ENCODE data around the gene DOCK2.

DOCK2 gene

DNA sequence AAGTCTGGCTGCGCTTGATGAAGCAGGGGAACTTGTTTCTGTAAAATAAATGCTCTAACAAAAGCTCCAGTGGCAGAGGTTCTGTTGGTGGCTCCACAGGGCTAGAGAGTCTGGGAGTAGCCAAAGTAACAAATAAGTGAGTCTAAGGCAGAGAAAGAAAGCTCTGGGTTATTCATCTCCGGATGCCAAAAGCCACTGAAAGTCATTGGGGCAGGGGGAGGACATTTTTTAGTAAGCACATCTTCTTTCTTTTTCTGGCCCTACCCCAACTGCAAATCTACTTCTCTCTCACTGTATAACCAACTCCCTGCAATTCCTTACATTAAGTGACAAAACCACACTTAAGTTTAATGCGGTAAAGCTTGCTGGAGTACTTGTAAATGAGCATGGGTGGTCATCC, 201.6 kb downstream of the DOCK2 start:
- DNase-seq (ENCODE audit: extremely low read depth, low read depth) = no peak

DNA sequence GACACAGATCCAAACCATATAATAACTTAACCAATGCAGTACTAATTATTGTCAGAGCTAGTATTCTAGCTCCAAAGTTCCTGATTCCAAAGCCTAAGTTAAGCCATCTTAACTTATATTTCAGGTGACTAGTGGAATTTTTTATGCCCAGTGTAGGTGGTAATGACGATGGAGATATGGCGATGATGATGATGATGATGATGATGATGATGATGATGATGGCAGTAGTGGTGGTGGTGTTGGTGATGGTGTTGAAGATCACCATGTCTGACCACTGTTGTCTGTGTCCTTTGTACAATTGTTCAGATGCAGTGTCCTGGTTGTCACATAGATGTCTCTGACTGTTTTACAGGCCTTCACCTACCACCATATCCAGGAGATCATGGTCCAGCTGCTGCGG, 203.3 kb downstream of the DOCK2 start:
- DNase-seq (ENCODE audit: extremely low read depth, low read depth) = no peak
- TF ChIP-seq, protein P1, sequence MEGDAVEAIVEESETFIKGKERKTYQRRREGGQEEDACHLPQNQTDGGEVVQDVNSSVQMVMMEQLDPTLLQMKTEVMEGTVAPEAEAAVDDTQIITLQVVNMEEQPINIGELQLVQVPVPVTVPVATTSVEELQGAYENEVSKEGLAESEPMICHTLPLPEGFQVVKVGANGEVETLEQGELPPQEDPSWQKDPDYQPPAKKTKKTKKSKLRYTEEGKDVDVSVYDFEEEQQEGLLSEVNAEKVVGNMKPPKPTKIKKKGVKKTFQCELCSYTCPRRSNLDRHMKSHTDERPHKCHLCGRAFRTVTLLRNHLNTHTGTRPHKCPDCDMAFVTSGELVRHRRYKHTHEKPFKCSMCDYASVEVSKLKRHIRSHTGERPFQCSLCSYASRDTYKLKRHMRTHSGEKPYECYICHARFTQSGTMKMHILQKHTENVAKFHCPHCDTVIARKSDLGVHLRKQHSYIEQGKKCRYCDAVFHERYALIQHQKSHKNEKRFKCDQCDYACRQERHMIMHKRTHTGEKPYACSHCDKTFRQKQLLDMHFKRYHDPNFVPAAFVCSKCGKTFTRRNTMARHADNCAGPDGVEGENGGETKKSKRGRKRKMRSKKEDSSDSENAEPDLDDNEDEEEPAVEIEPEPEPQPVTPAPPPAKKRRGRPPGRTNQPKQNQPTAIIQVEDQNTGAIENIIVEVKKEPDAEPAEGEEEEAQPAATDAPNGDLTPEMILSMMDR (IDR thresholded peaks at IDR 0.05; ENCODE audit: low read depth, low read length) = no peak

More for the DNA sequence above, 201.6 kb downstream of the DOCK2 start:
- TF ChIP-seq, protein P1 (IDR thresholded peaks at IDR 0.05; ENCODE audit: low read depth, low read length) = no peak

GRCh38 chr5:169842699-169843098, 205.6 kb downstream of the DOCK2 start:
- no peak for DNase-seq (ENCODE audit: extremely low read depth, low read depth)
- TF ChIP-seq, protein P1 (IDR thresholded peaks at IDR 0.05; ENCODE audit: low read depth, low read length) = no peak

DNA sequence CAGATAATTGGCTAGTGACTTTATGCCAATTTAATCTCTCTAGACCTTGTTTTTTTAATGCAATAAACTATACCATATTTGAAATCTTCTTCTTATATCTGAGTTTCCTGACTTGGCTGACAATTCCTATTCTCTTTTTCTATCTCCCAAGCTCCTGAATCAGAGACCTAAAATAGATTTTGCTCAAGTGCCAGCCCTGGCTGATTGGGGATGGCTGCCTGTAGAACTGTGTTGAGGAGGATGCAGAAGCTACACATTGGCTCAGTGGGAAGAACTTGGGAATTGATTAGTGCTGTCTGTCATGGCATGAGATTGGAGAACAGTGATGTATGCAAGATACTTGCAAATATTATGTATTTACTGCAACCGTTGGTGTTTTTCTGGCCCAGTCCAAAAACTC, 210.4 kb downstream of the DOCK2 start:
- DNase-seq (ENCODE audit: extremely low read depth, low read depth) = no peak
- TF ChIP-seq, protein P1 (IDR thresholded peaks at IDR 0.05; ENCODE audit: low read depth, low read length) = no peak

GRCh38 chr5:169848271-169848670, 211.2 kb downstream of the DOCK2 start:
- TF ChIP-seq, protein P1 (IDR thresholded peaks at IDR 0.05; ENCODE audit: low read depth, low read length) = no peak
- no peak for DNase-seq (ENCODE audit: extremely low read depth, low read depth)

GRCh38 chr5:169848792-169849191, 211.7 kb downstream of the DOCK2 start:
- DNase-seq (ENCODE audit: extremely low read depth, low read depth) = no peak
- TF ChIP-seq, protein P1 (IDR thresholded peaks at IDR 0.05; ENCODE audit: low read depth, low read length) = no peak

DNA sequence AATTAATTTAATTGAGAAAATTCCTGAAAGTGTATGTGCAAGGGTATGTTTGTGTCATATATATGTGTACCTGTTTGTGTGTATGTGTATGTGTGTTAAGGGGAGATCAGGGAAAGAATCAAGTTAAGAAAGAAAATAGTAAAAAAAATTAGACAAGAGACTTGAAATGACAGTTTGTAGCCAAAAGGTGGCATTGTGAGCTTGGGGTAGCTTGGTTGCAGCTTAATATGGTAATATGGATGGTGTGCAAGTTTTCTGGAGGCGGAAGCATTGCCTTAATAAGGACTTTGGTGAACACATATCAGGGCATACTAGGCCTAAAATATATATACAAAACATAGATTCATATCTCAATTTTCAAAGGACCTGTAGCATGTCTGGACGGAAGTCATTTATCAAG, 213.3 kb downstream of the DOCK2 start:
- TF ChIP-seq, protein P1 (IDR thresholded peaks at IDR 0.05; ENCODE audit: low read depth, low read length) = no peak; the same call in none of the 2 replicates
- no peak for DNase-seq (ENCODE audit: extremely low read depth, low read depth)
